ENCODE data around the gene GVQW3. TPM values are rescaled to one million over a fixed set of nuclear protein-coding genes. Genes with fewer than 3 reads are reported as not detected.

The GVQW3 gene
- 1 to 10 TPM in 1 of 2 donors, under 1 TPM in 1; 0.68 to 3.2 TPM for total RNA-seq

GRCh38 chr11:76380977-76381719 is at the start of gene GVQW3, which contains the start of gene THAP12:
TSS of gene GVQW3 (plus strand) at chr11:76381323. CDS start at chr11:76381829, 506 bp downstream.
TSS of gene THAP12 (minus strand) at chr11:76381132. CDS start at chr11:76380836, 296 bp downstream.
- Histone ChIP-seq H3K36me3 (no peaks in the 10 kb centered on the region), H3K27ac (peak within 1 kb of the TSS; percentile 81 to 82), H3K27me3 (replicated peaks; ENCODE audit: insufficient read depth) (no peaks in the 10 kb centered on the region), H3K9me3 (no peaks in the 10 kb centered on the region), H3K4me1 (ENCODE audit: control insufficient read depth in 1 of 2, low read depth in 2 of 2) (peaks cover 12 to 54% of the 10 kb centered on the region in 2 donors), H3K4me3 (peak within 1 kb of the TSS; percentile 94)
- no peak for TF ChIP-seq CTCF (IDR thresholded peaks at IDR 0.05)
- peak; percentile 91 for ATAC-seq (ENCODE audit: insufficient number of reproducible peaks, low FRiP score, low read depth)
- DNase-seq (ENCODE audit: low spot score): peak; percentile 89

DNA sequence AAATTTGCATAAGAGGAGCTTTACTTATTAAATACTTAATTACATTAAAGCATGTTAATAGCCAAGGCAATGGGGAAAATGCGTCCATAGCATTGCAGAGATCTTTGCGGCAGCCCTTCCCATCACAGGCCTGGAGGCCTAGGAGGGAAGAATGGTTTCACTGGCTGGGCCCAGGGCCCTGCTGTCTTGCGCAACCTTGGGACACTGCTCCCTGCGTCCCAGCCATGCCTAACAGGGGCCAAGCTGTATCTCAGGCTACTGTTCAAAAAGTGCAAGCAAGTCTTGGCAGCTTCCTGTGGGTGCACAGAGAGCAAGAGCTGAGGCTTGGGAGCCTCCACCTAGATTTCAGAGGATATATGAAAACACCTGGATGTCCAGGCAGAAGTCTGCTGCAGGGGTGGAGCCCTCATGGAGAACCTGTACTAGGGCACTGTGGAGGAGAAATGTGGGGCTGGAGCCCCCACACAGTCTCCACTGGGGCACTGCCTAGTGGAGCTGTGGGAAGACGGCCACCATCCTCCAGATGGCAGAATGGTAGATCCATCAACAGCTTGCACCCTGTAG is 46.2 kb upstream of the GVQW3 start:
- H3K27ac ChIP-seq: no peak overlapping the region
- H3K9me3 ChIP-seq: no peaks in the 10 kb centered on the region
- H3K4me1 ChIP-seq (ENCODE audit: control insufficient read depth in 1 of 2, low read depth in 2 of 2): peaks cover 12 to 18% of the 10 kb centered on the region in 2 donors
- no peak for DNase-seq (ENCODE audit: low spot score)
- no peaks in the 10 kb centered on the region for H3K27me3 ChIP-seq (replicated peaks; ENCODE audit: insufficient read depth)
- ATAC-seq (ENCODE audit: insufficient number of reproducible peaks, low FRiP score, low read depth): no peak
- no peak for TF ChIP-seq CTCF (IDR thresholded peaks at IDR 0.05)
- H3K4me3 ChIP-seq: no peak overlapping the region
- no peaks in the 10 kb centered on the region for H3K36me3 ChIP-seq

GRCh38 chr11:76335842-76336241 is 45.3 kb upstream of the GVQW3 start:
- no peak for ATAC-seq (ENCODE audit: insufficient number of reproducible peaks, low FRiP score, low read depth)
- no peak for TF ChIP-seq CTCF (IDR thresholded peaks at IDR 0.05)
- H3K4me3 ChIP-seq: no peak overlapping the region
- no peaks in the 10 kb centered on the region for H3K27me3 ChIP-seq (replicated peaks; ENCODE audit: insufficient read depth)
- no peak overlapping the region for H3K27ac ChIP-seq
- no peaks in the 10 kb centered on the region for H3K9me3 ChIP-seq
- no peak for DNase-seq (ENCODE audit: low spot score)
- peaks cover 13 to 28% of the 10 kb centered on the region in 2 donors for H3K4me1 ChIP-seq (ENCODE audit: control insufficient read depth in 1 of 2, low read depth in 2 of 2)
- no peaks in the 10 kb centered on the region for H3K36me3 ChIP-seq

DNA sequence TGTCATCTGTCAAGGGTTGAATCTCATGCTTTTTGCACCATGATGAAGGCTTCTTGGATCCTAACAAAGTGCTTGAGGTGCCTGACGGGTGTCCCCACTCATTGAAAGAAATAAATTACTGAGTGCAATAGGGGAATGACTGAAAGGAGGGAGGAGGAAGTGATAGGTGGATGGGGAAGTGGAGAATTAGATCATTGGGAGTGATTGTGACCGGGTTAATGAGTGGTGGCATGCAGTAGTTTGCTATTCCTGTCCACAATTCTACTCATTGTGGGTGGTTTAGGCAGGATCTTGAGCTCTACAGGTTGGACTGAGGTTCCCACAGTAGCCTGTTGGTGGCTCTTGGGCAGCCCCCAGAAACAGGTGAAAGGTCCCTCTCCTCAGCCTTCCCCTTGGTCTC is 44.5 kb upstream of the GVQW3 start:
- Histone ChIP-seq H3K4me1 (ENCODE audit: control insufficient read depth in 1 of 2, low read depth in 2 of 2) (peaks cover 13 to 35% of the 10 kb centered on the region in 2 donors), H3K9me3 (no peaks in the 10 kb centered on the region), H3K27ac (no peak overlapping the region), H3K27me3 (replicated peaks; ENCODE audit: insufficient read depth) (no peaks in the 10 kb centered on the region), H3K36me3 (no peaks in the 10 kb centered on the region), H3K4me3 (no peak overlapping the region)
- DNase-seq (ENCODE audit: low spot score) (no peak), ATAC-seq (ENCODE audit: insufficient number of reproducible peaks, low FRiP score, low read depth) (no peak)
- TF ChIP-seq CTCF (IDR thresholded peaks at IDR 0.05): no peak

DNA sequence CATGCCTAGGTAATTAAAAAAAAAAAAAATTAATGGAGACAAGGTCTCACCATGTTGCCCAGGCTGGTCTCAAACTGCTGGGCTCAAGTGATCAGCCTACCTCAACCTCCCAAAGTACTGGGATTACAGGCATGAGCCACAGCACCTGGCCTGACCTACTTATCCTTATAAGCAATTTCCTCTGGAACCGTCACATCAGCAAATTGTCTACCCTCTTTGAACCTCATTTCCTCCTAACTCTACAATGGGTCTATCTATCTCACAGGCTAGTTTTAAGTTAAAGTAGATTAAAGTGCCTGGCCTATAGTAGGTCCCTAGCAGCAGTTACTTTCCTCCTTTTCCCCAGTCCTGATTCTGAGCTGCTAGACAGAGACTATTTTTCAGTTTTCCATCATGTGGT is 43.7 kb upstream of the GVQW3 start:
- no peak for TF ChIP-seq CTCF (IDR thresholded peaks at IDR 0.05)
- Histone ChIP-seq H3K27ac (no peak overlapping the region), H3K36me3 (no peaks in the 10 kb centered on the region), H3K27me3 (replicated peaks; ENCODE audit: insufficient read depth) (no peaks in the 10 kb centered on the region), H3K4me3 (no peak overlapping the region), H3K9me3 (no peaks in the 10 kb centered on the region), H3K4me1 (ENCODE audit: control insufficient read depth in 1 of 2, low read depth in 2 of 2) (peaks cover 13 to 35% of the 10 kb centered on the region in 2 donors)
- no peak for ATAC-seq (ENCODE audit: insufficient number of reproducible peaks, low FRiP score, low read depth)
- DNase-seq (ENCODE audit: low spot score): no peak
